Activated T-cell treated with anti-CD3 and anti-CD28 coated beads for 4 hours (primary cell): Measurements from ENCODE around the gene DIPK1A.
"Not testable (repeated sequence)": the region's sequence is repeated elsewhere in the genome, so short reads cannot be mapped to it uniquely, and the experiment has no call there.

ENCODE experiments used
- DNase-seq: peaks from one replicate; pipeline ENCODE4 v3.0.0-alpha.2; 2020

Gene DIPK1A

DNA sequence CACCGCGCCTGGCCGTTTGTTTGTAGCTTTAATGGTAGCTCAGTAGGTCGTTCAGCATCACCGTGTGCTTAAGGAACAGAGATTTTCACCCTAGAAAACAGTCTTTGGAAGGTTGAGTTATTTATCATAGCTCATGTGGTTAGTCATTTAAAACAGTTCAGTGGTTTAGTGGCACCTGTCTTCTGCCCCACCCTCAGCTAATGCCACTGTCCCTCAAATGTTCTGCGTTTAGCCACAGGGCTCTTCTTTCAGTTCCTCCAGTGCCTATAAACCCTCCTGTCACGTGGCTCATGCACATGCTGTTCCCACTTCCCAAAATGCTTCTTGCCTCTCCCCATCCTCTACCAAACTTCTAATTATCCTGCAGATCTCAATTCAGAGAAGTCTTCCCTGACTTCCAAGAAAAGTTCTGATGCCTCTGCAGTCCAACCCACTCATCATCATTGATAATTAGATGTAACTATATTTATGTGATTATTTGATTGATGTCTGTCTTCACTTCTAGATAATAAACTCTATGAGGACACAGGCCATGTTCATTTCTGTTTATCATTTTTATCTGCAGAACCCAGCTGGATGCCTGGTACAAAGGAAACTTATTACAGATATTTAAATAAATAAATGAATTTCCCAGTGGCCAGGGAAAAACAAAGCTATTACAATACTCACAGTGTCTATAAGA, 14.4 kb upstream of the DIPK1A start:
- no peak for DNase-seq

DNA sequence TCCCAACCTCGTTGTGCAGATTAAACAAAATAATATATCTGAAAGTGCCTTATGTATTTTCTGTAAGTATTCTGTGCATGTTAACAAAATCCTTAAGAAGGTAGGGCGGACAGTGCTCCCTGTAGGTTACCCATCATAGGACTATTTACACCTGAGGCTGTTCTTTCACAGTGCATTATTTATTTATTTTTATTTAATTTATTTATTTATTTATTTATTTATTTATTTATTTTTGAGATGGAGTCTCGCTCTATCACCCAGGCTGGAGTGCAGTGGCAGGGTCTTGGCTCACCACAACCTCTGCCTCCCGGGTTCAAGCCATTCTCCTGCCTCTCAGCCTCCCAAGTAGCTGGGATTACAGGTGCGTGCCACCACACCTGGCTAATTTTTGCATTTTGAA, 12.8 kb upstream of the DIPK1A start:
- DNase-seq: not testable (repeated sequence)

DNA sequence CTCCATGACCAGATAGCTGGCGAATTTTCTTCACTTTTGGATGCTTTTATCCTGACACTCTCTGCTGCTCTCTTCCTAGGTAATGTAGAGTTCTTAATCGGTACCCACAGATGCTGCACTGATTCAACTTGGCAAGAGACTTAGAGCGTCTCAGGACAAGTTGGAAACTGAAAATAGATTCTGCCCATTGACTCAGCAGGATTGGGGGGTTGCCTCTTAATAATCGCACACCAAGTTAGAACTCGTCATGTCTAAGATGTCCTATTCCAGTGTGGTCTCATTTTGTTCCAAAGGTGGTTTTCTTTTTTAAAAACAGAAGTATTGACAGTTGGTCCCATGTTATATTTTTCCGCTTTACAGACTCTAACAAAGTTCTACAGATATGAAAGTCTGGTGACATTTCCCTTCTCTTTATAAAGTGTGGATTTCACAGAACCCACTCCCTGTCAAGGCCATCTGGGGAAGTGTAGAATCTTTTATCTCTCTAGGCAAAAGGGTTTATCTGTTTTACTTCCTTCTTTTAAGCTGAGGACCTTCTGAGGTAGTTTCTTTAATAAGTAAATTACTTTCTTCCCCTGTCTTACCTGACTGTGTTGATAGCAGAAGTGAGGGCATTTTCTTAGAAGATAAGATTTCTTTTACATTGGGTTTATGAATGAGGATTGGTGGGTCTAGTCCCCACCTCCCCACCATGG, 12.1 kb upstream of the DIPK1A start:
- DNase-seq: no peak

DNA sequence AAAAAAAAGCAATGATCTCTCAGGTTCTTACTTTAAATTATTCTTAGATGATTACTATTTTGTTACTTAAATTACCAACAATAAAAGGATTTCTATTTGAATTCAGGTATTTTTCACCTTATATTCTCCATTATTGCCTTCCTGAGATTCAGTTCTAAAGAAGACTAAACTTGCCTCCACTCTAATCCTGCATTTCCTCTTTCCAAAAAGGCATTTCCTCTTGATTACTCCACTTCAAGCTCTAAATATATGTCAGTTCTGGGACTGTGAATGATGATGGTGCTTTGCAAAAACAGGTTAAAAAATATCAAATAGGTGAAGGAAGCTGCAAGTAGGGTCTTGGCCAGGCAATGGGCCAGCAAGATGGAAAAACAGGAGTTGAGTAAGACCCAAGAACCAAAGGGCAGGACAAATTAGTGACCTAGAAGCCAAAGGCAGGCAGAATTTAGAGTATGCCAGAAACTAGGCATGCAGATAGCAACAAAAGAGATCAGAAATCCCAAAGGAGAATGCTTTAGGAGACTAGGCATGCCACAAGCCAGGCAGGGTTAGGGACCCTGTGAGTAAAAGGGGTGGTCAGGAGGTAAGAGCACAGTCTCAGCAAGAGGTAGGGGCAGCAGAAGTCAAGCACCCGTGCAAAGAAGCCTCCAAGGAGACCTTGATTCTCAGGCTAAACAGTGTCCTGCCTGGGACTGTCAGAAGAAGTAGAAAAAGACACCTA, 11.3 kb upstream of the DIPK1A start:
- DNase-seq: no peak

DNA sequence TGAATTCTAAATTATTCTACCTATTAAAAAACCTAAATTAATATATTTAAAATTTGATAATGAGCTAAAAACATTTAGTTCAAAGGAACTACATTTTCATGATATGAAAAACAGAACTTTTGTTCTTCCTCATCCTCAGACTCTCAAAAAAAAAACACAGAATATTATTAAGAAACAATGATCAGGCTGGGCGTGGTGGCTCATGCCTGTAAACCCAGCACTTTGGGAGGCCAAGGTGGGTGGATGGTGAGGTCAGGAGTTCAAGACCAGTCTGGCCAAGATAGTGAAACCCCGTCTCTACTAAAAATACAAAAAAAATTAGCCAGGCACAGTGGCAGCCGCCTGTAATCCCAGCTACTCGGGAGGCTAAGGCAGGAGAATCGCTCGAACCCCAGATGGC, 10.7 kb upstream of the DIPK1A start:
- DNase-seq: not testable (repeated sequence)

DNA sequence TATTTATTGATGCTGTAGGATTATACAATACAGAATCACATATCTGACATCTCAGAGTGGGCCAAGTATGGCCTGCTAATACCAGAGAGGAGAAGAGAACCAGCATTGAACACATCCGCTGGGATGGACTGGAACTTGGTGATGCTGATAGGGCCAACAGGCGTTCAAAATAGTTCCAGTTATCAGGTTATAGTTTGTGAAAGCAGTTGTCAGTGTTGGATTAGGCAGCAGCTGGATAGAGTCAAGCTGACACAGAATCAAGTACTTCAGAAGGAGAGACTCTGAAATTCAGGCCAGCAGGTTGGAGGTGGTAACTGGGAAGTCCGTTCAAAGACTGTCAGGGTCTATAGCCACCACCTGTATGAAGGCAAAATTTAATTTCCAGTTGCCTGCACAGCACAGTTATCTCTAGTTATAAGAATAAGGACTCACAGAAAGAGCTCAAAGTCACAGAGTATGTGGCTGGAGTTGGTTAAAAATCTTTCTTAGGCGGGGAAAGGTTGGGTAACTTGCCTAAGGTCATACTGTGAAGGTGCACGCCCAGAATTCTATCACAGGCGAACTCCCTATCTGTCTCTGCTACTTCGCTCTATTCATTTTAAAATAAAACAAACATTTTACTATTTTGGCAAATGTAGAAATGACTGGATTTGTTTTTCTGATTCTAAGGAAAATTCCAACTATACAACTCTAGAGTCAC, 9.9 kb upstream of the DIPK1A start:
- no peak for DNase-seq

DNA sequence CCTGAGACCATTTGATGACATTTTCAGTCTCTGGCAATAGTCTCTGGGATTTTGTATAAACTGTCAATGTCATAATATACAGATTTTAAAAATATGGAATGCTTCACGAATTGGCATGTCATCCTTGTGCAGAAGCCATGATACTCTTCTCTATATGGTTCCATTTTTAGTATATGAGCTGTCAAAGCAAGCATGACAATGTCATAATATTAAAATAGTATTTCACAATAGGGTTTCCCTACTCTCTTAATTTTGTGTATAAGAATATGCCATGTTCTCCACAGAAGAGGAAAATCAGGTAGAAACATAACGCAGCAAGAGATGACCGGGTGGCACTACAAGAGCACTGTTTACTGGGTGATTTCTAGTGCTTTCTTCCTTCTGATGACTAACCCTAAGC, 8.3 kb upstream of the DIPK1A start:
- no peak for DNase-seq

DNA sequence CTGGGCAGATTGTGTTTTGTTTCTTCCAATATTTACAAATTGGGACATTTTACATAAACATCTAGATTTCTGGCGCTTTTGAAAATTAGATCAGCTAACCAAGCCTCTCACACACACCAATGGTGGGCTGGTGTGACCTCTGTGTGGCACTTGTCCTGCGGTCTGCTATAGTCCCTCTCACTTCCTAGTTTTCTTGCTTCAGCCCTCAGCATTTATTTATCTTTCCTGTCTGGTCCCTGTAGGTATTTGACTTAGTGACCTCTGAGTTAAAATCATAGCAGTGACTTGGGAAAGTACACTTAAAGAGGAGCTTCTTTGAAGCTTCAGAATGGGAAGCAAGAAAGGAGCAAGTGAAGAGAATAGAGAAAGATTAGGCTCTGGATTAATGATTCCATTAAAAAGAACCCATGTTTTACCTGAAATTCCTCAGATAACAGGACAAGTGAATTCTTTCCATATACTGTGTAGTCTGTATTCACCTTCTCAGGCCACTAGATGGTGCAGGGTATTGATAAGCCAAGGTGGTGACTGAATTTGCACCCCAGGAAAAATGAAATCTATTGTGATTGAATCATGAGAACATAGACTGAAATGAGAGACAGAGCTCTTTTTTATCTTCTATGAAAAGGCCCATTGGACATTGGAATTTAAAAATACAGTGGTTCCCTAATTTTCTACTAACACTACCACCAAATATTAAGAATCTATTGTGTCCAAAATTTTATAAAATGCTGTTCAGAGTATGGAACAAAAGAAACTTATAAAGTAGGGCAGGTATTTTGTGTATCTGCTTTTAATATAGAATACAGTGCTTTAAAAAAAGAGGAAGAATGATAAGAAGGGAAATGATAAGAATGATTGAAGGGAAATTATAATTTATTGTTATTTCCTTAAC, 7.1 kb upstream of the DIPK1A start:
- no peak for DNase-seq

DNA sequence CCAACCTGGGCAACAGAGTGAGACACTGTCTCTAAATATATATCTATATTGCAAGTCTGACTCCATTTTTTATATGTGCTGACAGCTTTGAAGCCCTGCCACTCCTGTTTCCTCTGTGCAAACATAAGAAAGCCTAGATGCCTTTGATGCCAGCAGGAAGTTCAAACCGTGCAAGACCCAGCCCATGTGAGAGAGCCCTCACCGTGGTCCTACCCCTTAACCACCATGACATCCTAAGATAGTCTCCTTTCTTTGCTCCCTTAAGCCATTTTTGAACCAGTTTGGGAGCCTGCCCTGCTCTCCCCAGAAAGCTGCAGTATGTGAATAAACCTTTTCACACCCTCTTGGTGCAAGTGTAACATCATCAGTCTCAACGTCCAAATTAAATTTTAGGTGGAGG, 3.7 kb upstream of the DIPK1A start:
- DNase-seq: no peak

DNA sequence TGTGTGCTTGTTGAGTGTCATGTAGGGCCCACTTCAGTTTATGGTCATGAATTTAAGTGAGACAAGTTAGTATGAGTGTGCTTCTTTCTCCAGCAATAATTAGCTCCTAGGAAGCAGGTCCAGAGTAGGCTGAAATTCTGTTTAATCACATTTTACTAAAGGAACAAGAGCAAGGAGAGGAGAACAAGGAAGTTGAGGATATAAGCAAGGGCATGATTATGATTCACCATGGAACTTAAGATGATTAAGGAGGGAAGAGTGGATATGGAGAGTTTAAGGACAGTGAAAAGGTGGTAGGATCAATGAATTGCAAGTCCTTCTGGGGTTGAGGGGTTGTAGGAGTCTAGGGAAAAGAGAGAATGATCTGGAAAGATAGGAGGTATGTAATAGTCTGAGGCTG, 3.1 kb upstream of the DIPK1A start:
- no peak for DNase-seq

DNA sequence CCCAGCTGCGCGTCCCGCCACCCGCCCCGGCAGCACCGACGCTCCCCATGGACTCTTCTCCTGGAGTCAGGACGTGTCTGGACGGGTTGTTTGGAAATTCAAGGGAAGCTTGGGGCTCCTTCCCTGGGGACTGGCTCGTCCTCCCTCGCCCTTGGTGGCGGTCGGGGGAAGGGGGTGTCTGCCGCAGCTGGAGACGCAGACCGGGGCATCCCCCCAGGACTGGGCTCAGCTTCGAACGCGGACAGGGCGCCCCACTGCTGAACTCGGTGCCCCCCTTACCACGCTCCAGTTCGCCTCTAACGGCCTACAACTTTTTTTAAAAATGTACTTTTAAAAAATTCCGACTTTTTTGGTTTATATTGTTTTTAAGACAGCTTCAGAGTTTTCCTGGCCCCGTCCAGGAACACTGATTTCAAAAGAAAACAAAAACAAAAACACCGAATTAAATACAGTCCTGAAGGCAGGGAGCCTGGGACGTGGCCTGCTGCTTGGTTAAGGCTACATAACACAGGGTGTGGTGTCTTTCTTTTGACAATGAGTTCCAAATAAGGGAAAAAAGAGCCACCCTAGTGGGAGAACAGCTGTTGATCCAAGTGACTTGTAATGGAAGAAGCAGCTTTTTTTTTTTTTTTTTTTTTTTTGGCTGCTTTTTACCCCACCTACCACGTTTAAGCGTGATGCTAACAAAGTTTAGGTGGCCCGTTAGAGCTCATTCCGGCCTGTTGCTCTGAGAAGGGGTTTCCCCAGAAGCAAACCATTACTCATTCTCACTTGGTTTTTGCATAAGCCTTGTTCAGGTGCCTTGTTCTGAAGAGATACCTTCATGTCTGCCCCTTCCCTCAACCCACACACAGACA, 862 bp upstream of the DIPK1A start:
- DNase-seq: peak; percentile 47

DNA sequence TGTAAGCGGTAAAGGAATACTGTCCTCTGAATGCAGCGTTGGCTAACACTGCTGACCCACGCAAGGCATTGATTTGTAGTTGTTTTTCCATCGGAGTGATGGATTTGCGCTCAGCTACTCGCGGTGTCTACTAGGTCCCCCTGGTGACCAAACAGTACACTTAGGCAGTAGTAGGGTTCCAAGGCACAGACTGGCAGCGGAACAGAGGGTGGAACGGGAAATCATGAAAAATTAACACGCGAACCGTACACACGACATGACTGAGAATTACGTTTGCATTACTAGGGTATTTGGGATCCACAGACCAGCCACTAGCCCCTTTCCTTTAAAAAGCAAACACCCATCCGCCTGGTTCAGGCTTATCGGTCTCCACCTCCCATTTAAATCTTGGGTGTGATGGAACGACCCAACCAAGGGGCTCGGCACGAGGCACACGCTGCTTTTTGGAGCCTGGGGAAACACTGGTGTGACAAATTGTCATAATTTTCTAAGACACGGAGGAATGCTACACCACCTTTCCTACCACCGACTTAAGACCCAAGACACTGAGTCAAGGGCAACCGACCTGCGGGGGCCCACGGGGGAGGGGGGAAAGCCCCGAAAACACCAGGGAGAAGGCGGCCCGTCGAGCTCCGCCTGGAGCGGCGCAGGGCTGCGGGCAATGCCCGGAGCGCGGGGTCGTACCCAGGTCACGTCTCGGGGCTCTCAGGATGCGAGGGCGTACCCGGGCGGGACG, 699 bp downstream of the DIPK1A start:
- DNase-seq: peak; percentile 46

DNA sequence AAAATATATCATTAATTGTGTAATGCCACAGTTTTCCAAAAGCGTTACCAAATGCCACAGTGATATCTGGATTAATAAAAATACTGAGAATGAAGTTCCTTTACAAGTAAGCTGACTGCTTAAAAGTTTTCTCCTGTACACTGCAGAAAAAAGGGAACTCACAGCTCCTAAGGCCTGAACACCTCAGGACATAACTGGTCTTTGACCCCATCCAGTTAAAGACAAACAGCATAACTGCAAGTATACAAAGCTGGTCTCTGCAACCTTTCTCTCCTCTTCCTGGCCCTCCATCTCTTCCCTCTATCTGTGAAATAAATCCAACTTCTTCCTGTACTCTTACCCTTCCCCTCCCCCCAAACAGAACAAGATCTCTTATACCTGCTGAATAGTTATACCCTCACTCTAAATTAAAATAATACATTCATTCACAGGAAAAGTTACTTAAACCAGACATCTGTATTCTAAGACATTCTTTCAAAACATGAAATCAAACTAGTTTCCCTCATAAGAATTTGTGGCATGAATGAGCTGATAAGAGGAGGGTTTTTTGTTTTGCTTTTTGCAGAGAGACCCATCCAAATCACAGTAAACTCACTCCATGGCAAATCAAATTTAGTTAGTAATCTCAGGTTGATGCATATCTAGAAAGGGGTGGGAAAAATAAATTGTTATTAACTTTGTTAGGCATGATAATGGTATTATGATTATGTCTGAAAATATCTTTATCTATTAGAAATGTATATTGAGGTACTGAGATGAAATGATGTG, 2.9 kb downstream of the DIPK1A start:
- DNase-seq: no peak

DNA sequence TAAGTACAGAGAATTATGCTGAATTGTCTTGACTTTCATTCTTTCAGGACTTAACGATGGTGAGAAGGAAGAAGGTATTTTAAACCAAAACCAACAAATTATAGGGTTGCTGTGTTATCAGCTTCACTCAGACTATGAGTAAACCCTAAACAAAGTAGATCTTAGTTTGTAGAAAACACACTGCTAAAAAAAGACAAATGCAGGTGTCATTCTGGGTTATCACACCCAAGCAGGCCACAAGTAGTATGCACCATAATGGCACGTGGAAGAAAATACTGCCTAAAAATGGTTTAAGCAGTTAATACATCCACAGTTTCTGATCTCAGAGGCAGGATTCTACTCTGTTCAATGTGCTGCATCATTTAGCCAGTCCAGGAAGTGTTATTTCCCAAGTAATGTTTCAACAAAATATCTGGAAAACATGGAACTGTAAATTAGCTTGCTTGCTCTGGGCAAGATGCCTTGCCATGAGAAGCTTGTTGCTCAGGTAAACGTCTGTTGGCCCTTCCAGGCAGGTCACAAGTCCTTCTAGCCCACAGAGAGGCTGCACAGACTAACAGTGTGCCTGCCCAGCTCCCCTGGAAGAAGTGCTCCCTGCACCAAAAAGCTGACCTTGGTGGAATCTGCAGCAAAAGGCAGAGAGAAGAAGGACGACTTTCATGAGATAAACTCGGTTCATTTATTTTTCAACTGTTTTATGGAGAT, 4.1 kb downstream of the DIPK1A start:
- no peak for DNase-seq

DNA sequence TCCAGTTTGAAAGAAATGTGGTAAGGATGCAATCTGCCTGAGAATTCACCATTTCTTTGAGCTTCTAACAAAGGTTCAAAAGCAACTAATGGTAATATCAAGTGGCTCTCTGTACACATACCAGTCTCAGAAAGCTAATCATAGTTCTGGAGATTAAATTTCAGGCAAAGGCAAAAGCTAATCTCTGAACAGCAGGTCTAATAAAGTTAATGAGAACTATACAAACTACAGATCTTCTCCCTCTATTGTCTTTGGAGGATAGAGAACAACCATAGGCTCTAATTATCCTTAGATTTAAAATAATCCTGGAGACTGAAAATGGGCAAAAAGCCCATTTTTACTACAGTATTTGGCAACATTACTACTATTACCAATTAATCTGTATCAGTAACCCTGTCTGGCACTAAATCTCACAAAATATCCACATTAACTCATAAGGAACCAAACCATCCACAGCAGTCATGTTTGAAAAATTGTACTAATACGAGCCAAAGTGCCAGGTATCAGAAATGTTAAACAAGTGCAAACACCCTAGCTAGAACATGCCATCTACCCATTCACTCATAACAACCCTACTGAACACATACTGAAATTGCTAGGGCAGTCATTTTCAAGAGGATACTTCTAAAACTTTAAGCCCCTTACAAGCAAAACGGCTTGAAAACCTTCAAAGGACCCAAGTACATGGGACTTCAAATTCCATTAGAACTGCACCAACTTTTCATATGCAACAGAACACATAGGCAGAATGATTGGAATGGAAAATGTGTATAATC, 4.8 kb downstream of the DIPK1A start:
- no peak for DNase-seq

DNA sequence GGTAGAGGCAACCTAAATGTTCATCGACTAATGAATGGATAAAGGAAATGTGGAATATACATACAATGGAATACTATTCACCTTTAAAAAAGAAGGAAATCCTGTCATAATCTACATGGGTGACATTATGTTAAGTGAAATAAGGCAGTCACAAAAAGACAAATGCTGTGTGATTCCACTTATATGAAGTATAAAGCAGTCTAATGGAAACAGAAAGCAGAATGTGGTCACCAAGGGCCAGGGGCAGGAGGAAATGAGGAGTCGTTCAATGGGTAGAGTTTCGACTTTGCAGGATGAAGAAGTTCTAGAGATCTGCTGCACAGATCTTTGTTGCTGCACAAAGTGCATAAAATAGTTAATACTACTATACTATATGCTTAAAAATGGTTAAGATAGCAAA, 7.8 kb downstream of the DIPK1A start:
- DNase-seq: no peak

DNA sequence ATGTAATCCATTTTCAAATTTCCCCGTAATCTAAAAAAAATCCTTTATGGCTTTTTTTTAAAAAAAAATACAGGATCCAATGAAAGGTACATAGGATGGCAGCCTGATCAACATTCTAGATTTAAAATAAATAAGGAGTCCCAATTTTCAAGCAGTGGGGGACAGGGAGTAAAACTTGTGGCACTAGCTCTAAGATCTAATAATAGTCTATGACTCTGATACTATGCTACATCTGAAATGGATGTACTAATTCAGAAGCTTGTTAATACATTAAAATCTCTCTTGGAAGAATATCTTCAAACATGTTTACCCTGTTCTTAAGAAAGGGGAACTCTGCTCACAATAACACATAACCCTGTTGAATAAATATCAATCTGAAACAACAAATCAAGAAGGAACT, 8.5 kb downstream of the DIPK1A start:
- DNase-seq: no peak

DNA sequence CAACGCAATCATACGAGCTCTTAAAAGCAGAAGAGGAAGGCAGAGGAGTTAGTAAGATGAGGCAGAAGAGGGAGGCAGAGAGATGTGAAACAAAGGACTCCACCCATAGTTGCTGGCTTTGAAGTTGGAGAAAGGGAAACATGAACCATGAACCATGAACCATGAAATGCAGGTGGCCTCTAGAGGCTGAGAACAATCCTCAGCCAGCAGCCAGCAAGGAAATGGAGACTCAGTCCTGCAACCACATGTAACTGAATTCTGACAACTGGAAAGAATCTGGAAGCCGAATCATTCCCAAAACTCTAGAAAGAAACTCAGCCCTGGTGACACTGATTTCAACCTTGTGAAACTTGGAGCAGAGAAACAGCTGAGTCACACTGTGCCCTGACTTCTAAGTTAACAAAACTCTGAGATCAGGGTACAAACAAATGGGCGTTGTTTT, 10.1 kb downstream of the DIPK1A start:
- DNase-seq: no peak
